ENCODE results near the gene TLE1. TPM values are rescaled to one million over a fixed set of nuclear protein-coding genes. Genes with fewer than 3 reads are reported as not detected.

TLE1 gene
- total RNA-seq, 2 donors from 2014 or later = 43.8 to 54.8 TPM

DNA sequence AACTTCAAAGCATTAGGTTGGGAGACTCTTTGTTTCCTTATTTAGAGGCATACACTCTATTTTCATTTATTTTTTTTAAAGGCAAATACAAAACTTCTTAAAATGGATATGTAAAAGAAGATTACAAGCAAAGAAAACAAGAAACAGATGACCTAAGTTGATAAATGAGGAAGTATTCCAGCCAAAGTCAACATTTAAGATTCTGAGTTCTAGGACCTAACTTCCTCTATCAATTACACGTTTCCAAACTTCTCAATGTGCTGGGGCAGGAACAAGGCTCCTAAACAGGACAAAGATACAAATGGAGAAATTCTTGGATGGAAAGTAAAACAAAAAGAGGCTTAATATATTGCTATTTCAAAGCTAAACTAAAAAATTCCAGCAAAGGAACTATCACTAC, 89.5 kb downstream of the TLE1 start:
- no peaks in the 10 kb centered on the region for H3K9me3 ChIP-seq
- no peaks in the 10 kb centered on the region for H3K36me3 ChIP-seq
- TF ChIP-seq, protein P1, sequence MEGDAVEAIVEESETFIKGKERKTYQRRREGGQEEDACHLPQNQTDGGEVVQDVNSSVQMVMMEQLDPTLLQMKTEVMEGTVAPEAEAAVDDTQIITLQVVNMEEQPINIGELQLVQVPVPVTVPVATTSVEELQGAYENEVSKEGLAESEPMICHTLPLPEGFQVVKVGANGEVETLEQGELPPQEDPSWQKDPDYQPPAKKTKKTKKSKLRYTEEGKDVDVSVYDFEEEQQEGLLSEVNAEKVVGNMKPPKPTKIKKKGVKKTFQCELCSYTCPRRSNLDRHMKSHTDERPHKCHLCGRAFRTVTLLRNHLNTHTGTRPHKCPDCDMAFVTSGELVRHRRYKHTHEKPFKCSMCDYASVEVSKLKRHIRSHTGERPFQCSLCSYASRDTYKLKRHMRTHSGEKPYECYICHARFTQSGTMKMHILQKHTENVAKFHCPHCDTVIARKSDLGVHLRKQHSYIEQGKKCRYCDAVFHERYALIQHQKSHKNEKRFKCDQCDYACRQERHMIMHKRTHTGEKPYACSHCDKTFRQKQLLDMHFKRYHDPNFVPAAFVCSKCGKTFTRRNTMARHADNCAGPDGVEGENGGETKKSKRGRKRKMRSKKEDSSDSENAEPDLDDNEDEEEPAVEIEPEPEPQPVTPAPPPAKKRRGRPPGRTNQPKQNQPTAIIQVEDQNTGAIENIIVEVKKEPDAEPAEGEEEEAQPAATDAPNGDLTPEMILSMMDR (IDR thresholded peaks at IDR 0.05) = no peak
- no peak overlapping the region for H3K9ac ChIP-seq (ENCODE audit: low read depth in 2 of 2, low read length in 2 of 2)
- H3K4me1 ChIP-seq = no peaks in the 10 kb centered on the region
- no peak overlapping the region for H3K27ac ChIP-seq
- intact Hi-C loops (cut with DNase I) = loop anchor here (10.0 kb wide), 1 partner anchor 85 kb away; the partner anchor contains the start of gene TLE1
- no peak for DNase-seq
- H3K4me3 ChIP-seq = no peak overlapping the region
- no peaks in the 10 kb centered on the region for H3K27me3 ChIP-seq

DNA sequence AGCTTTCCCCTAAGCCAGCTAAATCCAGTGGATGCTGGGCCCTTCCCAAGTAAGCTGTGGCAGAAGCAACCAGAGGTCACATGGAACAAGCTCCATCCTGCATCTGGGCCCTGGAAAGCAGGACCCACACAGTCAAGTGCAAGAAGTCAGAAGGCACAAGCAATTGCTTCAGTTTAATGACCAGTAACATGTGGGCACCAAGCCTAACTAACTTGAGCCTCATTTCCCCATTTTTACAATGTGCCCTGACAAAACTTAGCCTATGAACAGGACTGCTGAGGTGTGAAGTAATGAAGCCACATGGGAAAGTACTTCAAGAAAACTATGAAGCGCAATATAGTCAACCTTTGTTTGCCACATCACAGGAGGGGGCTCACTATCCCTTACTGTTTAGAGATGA, 90.5 kb downstream of the TLE1 start:
- TF ChIP-seq, protein P1 (IDR thresholded peaks at IDR 0.05) = no peak
- Histone ChIP-seq H3K9me3 (no peaks in the 10 kb centered on the region), H3K36me3 (no peaks in the 10 kb centered on the region), H3K9ac (ENCODE audit: low read depth in 2 of 2, low read length in 2 of 2) (no peak overlapping the region), H3K27ac (no peak overlapping the region), H3K27me3 (no peaks in the 10 kb centered on the region), H3K4me3 (no peak overlapping the region), H3K4me1 (peaks cover 2% of the 10 kb centered on the region)
- intact Hi-C loops (cut with DNase I) = loop anchor here (10.0 kb wide), 1 partner anchor 86 kb away; the partner anchor contains the start of gene TLE1
- DNase-seq = no peak

DNA sequence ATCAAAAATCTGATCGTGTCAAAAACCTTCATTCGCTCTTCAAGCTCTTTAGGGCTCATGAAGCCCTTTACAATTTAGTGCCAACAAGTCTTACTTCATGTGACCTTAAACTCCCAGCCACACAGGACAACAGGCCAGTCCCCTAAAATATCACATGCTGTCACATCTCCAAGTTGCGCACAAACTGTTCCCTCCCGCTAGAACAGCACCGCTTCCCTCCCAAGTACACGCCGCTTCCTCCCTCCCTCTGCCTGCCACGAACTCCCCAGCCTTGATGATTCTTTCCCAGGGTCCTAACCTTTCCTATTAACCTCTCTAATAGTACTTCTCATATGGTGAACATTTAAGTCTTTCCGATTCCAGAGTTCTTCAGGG, 91.2 kb downstream of the TLE1 start:
- intact Hi-C loops (cut with DNase I) = loop anchor here (10.0 kb wide), 1 partner anchor 87 kb away; the partner anchor contains the start of gene TLE1

DNA sequence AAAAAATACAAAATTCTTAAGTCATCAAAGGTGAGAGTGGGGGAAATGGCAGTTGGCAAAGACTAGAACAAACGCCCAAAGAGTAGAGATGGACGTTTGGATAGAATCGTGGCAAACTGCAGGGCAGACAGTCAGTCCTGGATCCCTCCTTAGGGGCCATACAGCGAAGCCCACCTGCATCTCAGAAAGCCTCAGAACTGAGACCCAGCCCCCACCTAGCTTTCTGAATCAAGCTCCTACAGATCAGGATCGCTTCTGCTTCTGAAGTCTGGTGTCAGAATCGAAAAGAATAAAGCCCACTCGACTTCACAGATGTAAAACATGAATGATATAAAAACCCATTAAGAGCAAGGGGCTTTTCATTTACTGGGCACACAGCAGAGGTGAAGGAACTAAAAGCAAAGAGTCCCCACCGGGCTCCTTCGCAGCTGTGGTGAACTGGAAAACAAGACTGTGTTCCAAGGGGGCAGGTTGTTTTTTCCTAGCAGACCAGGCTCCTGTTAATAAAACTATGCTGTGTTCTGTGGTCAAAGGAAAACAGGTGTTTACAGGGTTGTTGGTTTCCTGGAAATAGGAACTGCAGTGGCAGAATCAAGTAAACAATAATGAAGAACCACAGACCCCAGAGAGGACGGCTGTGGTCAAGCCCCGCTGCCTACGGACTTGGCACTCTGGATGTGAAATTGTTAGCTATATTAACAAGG, 91.8 kb downstream of the TLE1 start:
- Histone ChIP-seq H3K9me3 (no peaks in the 10 kb centered on the region), H3K27ac (no peak overlapping the region), H3K4me1 (peaks cover 3% of the 10 kb centered on the region), H3K9ac (ENCODE audit: low read depth in 2 of 2, low read length in 2 of 2) (no peak overlapping the region), H3K4me3 (no peak overlapping the region), H3K36me3 (no peaks in the 10 kb centered on the region), H3K27me3 (no peaks in the 10 kb centered on the region)
- intact Hi-C loops (cut with DNase I) = loop anchor here (10.0 kb wide), 1 partner anchor 87 kb away; the partner anchor contains the start of gene TLE1
- TF ChIP-seq, protein P1 (IDR thresholded peaks at IDR 0.05) = no peak
- DNase-seq = no peak

More for the DNA sequence above, 91.2 kb downstream of the TLE1 start:
- Histone ChIP-seq H3K27me3 (no peaks in the 10 kb centered on the region), H3K9ac (ENCODE audit: low read depth in 2 of 2, low read length in 2 of 2) (no peak overlapping the region), H3K4me3 (no peak overlapping the region), H3K9me3 (no peaks in the 10 kb centered on the region), H3K4me1 (peaks cover 3% of the 10 kb centered on the region), H3K27ac (no peak overlapping the region), H3K36me3 (no peaks in the 10 kb centered on the region)
- DNase-seq = no peak
- TF ChIP-seq, protein P1 (IDR thresholded peaks at IDR 0.05) = no peak

DNA sequence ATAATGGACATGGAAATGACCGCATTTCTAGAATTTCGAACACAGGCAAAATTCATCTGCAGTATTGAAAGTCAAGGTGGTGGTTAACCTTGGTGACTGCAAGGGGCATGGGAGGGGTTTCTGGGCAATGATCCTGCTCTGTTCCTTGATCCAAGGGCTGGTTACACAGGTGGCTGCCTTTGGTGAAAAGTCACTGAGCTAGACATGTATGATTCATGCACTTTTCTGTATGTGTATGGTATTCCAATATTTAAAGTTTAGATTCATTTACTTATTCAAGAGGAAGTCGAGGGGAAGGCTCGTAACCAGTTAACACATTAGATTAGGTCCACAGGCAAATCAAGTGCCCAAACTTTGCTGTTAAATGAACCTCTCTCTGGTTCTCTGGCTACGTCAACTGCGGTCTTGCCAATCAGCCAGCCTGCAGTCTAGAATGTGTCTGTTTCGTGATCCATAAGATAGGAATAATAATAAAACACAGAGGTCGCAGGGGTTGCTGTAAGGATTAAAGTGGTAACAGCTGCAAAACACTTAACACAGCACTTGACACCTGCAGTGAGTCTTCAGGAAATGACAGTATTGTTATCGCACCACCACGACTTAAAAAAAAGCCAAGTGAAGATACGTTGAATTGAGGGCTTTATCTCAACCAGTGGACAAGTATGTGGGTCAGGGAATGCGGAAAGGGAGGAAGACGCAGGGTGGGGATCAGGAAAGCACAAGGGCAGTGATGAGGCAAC, 92.5 kb downstream of the TLE1 start:
- peaks cover 3% of the 10 kb centered on the region for H3K4me1 ChIP-seq
- intact Hi-C loops (cut with DNase I) = loop anchor here (10.0 kb wide), 1 partner anchor 88 kb away; the partner anchor contains the start of gene TLE1
- no peak overlapping the region for H3K4me3 ChIP-seq
- no peaks in the 10 kb centered on the region for H3K36me3 ChIP-seq
- no peak overlapping the region for H3K27ac ChIP-seq
- H3K9ac ChIP-seq (ENCODE audit: low read depth in 2 of 2, low read length in 2 of 2) = no peak overlapping the region
- H3K27me3 ChIP-seq = no peaks in the 10 kb centered on the region
- TF ChIP-seq, protein P1 (IDR thresholded peaks at IDR 0.05) = no peak
- DNase-seq = no peak
- no peaks in the 10 kb centered on the region for H3K9me3 ChIP-seq

All from colonic mucosa (tissue), 4 donors.